Measurements from ENCODE around the gene LDHA. TPM values are rescaled to one million over a fixed set of nuclear protein-coding genes. Genes with fewer than 3 reads are reported as not detected.
A peak's percentile ranks its signal among the peaks of the same experiment; 100 is the strongest.
"Not testable (repeated sequence)": the region's sequence is repeated elsewhere in the genome, so short reads cannot be mapped to it uniquely, and the experiment has no call there.

LDHA gene
- total RNA-seq, 2 experiments from 2014 or later, result 2,310 to 2,803 TPM

- Mint-ChIP-seq H3K36me3 (ENCODE audit: low read depth) (peaks cover 57% of the 10 kb centered on the region), H3K4me3 (peak overlapping the region; percentile 97), H3K27ac (peak overlapping the region; percentile 99), H3K27me3 (no peaks in the 10 kb centered on the region), H3K4me1 (peaks cover 61% of the 10 kb centered on the region), H3K9me3 (ENCODE audit: low read depth) (no peaks in the 10 kb centered on the region)
- intact Hi-C loops (cut with DNase I, micrococcal nuclease), result loop anchor here (1.0 to 10.0 kb wide), 9 partner anchors 11 to 1656 kb away; partner anchors contain the start of genes C11orf58 (in 1 of the 2), E2F8 (in 1 of the 2), GTF2H1 (in 1 of the 2) and HPS5 (in 1 of the 2)
- CTCF ChIA-PET, result interaction anchor here (0.6 to 3.5 kb wide), 6 partner anchors 12 to 328 kb away, joined by 3 to 32 read pairs (median 4); partner anchors contain the start of genes GTF2H1 and HPS5
- DNase-seq (peak; percentile 33), ATAC-seq (no peak)
- POLR2A ChIA-PET, result interaction anchor here (0.6 to 5.2 kb wide), 16 partner anchors 9 to 1318 kb away, joined by 3 to 103 read pairs (median 4); partner anchors contain the start of genes GTF2H1, HPS5, RPS13 and SPTY2D1
Observed at GRCh38 chr11:18394928-18395734, 768 bp downstream of the LDHA start.

- POLR2A ChIA-PET, result interaction anchor here (0.6 to 5.2 kb wide), 14 partner anchors 8 to 1317 kb away, joined by 3 to 103 read pairs (median 4); partner anchors contain the start of genes GTF2H1, HPS5 and TSG101
- intact Hi-C loops (cut with DNase I, micrococcal nuclease), result loop anchor here (1.0 to 10.0 kb wide), 5 partner anchors 10 to 1657 kb away; partner anchors contain the start of genes C11orf58 (in 1 of the 2), GTF2H1 (in 1 of the 2), HPS5 (in 1 of the 2) and SAA2 (in 1 of the 2)
- peak overlapping the region; percentile 99 for H3K27ac Mint-ChIP-seq
- H3K4me1 Mint-ChIP-seq, result peaks cover 65% of the 10 kb centered on the region
- DNase-seq (peak; percentile 96), ATAC-seq (peak; percentile 65)
- peaks cover 64% of the 10 kb centered on the region for H3K36me3 Mint-ChIP-seq (ENCODE audit: low read depth)
- no peaks in the 10 kb centered on the region for H3K9me3 Mint-ChIP-seq (ENCODE audit: low read depth)
- CTCF ChIA-PET, result interaction anchor here (0.6 to 3.5 kb wide), 7 partner anchors 12 to 327 kb away, joined by 3 to 32 read pairs (median 3); partner anchors contain the start of genes GTF2H1 and HPS5
- no peaks in the 10 kb centered on the region for H3K27me3 Mint-ChIP-seq
- H3K4me3 Mint-ChIP-seq, result peak overlapping the region; percentile 97
Observed at GRCh38 chr11:18395735-18396504, 1.6 kb downstream of the LDHA start.

- Mint-ChIP-seq H3K4me3 (peak overlapping the region; percentile 59), H3K9me3 (ENCODE audit: low read depth) (no peaks in the 10 kb centered on the region), H3K27me3 (no peaks in the 10 kb centered on the region), H3K27ac (peak overlapping the region; percentile 79), H3K4me1 (peaks cover 52% of the 10 kb centered on the region), H3K36me3 (ENCODE audit: low read depth) (peaks cover 80% of the 10 kb centered on the region)
- intact Hi-C loops (cut with DNase I, micrococcal nuclease), result loop anchor here (2.0 to 10.0 kb wide), 2 partner anchors 129 to 153 kb away; partner anchors contain the start of genes SAA2 (in 1 of the 2) and TSG101 (in 1 of the 2)
- ChIA-PET POLR2A (interaction anchor here (0.7 to 1.6 kb wide), 4 partner anchors 14 to 1562 kb away, joined by 3 to 8 read pairs (median 6); no protein-coding TSS in a partner anchor), CTCF (interaction anchor here (0.6 to 1.3 kb wide), 3 partner anchors 10 to 18 kb away, joined by 3 read pairs; no protein-coding TSS in a partner anchor)
- DNase-seq (no peak), ATAC-seq (no peak)
Observed at GRCh38 chr11:18397921-18398320, 3.6 kb downstream of the LDHA start.

GRCh38 chr11:18401077-18401476 lies 6.7 kb downstream of the LDHA start:
- ATAC-seq; H3K4me3 Mint-ChIP-seq; H3K27me3 Mint-ChIP-seq; DNase-seq; intact Hi-C loops (cut with DNase I, micrococcal nuclease); H3K9me3 Mint-ChIP-seq (ENCODE audit: low read depth); H3K27ac Mint-ChIP-seq: not testable (repeated sequence)
- H3K4me1 Mint-ChIP-seq, result peaks cover 43% of the 10 kb centered on the region
- CTCF ChIA-PET, result interaction anchor here (2.2 kb wide), 1 partner anchor 17 kb away, joined by 7 read pairs; no protein-coding TSS in a partner anchor
- POLR2A ChIA-PET, result interaction anchor here (0.7 to 1.2 kb wide), 2 partner anchors 49 to 86 kb away, joined by 3 to 6 read pairs; no protein-coding TSS in a partner anchor
- H3K36me3 Mint-ChIP-seq (ENCODE audit: low read depth), result peaks cover 83% of the 10 kb centered on the region

- H3K36me3 Mint-ChIP-seq (ENCODE audit: low read depth), result peaks cover 70% of the 10 kb centered on the region
- no peaks in the 10 kb centered on the region for H3K9me3 Mint-ChIP-seq (ENCODE audit: low read depth)
- no peaks in the 10 kb centered on the region for H3K27me3 Mint-ChIP-seq
- H3K27ac Mint-ChIP-seq, result no peak overlapping the region
- H3K4me3 Mint-ChIP-seq, result no peak overlapping the region
- H3K4me1 Mint-ChIP-seq, result peaks cover 22% of the 10 kb centered on the region
- POLR2A ChIA-PET, result interaction anchor here (0.8 kb wide), 1 partner anchor 8 kb away, joined by 3 read pairs; no protein-coding TSS in a partner anchor
- CTCF ChIA-PET, result no interaction called here
- ATAC-seq, result no peak
- intact Hi-C loops (cut with DNase I, micrococcal nuclease), result no loop called here
- DNase-seq, result no peak
Observed at GRCh38 chr11:18404062-18404461, 9.7 kb downstream of the LDHA start.

GRCh38 chr11:18407400-18407799 lies 13.0 kb downstream of the LDHA start:
- H3K9me3 Mint-ChIP-seq (ENCODE audit: low read depth); intact Hi-C loops (cut with DNase I, micrococcal nuclease); ATAC-seq; DNase-seq; H3K4me3 Mint-ChIP-seq; H3K27ac Mint-ChIP-seq; H3K27me3 Mint-ChIP-seq: not testable (repeated sequence)
- ChIA-PET POLR2A (interaction anchor here (0.6 kb wide), 1 partner anchor 326 kb away, joined by 4 read pairs; no protein-coding TSS in a partner anchor), CTCF (interaction anchor here (1.2 kb wide), 1 partner anchor 23 kb away, joined by 3 read pairs; no protein-coding TSS in a partner anchor)
- H3K4me1 Mint-ChIP-seq, result peaks cover 14% of the 10 kb centered on the region
- H3K36me3 Mint-ChIP-seq (ENCODE audit: low read depth), result peaks cover 46% of the 10 kb centered on the region

- Mint-ChIP-seq H3K4me1 (peaks cover 12% of the 10 kb centered on the region), H3K9me3 (ENCODE audit: low read depth) (no peaks in the 10 kb centered on the region), H3K27me3 (no peaks in the 10 kb centered on the region), H3K27ac (no peak overlapping the region), H3K36me3 (ENCODE audit: low read depth) (peaks cover 33% of the 10 kb centered on the region), H3K4me3 (no peak overlapping the region)
- ATAC-seq (peak; percentile 42), DNase-seq (peak; percentile 35)
- ChIA-PET POLR2A (interaction anchor here (1.0 to 1.3 kb wide), 3 partner anchors 13 to 25 kb away, joined by 4 to 8 read pairs (median 4); partner anchors contain the start of gene LDHA), CTCF (interaction anchor here (1.2 kb wide), 1 partner anchor 11 kb away, joined by 3 read pairs; no protein-coding TSS in a partner anchor)
- intact Hi-C loops (cut with DNase I, micrococcal nuclease), result no loop called here
Observed at GRCh38 chr11:18408558-18409291, 14.4 kb downstream of the LDHA start.

- H3K4me3 Mint-ChIP-seq, result no peak overlapping the region
- intact Hi-C loops (cut with DNase I, micrococcal nuclease), result no loop called here
- ATAC-seq (no peak), DNase-seq (no peak)
- peaks cover 15% of the 10 kb centered on the region for H3K4me1 Mint-ChIP-seq
- H3K36me3 Mint-ChIP-seq (ENCODE audit: low read depth), result no peaks in the 10 kb centered on the region
- no peak overlapping the region for H3K27ac Mint-ChIP-seq
- ChIA-PET POLR2A (no interaction called here), CTCF (interaction anchor here (0.8 to 1.1 kb wide), 2 partner anchors 18 to 173 kb away, joined by 3 read pairs; no protein-coding TSS in a partner anchor)
- no peaks in the 10 kb centered on the region for H3K27me3 Mint-ChIP-seq
- no peaks in the 10 kb centered on the region for H3K9me3 Mint-ChIP-seq (ENCODE audit: low read depth)
Observed at GRCh38 chr11:18416459-18416858, 22.1 kb downstream of the LDHA start.

GRCh38 chr11:18419040-18419439 lies 24.7 kb downstream of the LDHA start:
- no peaks in the 10 kb centered on the region for H3K27me3 Mint-ChIP-seq
- H3K9me3 Mint-ChIP-seq (ENCODE audit: low read depth), result no peaks in the 10 kb centered on the region
- H3K4me3 Mint-ChIP-seq, result no peak overlapping the region
- peaks cover 8% of the 10 kb centered on the region for H3K4me1 Mint-ChIP-seq
- ChIA-PET POLR2A (no interaction called here), CTCF (interaction anchor here (0.7 to 1.1 kb wide), 3 partner anchors 20 to 364 kb away, joined by 3 to 4 read pairs (median 3); no protein-coding TSS in a partner anchor)
- H3K27ac Mint-ChIP-seq, result no peak overlapping the region
- DNase-seq, result no peak
- no peaks in the 10 kb centered on the region for H3K36me3 Mint-ChIP-seq (ENCODE audit: low read depth)
- ATAC-seq, result no peak
- intact Hi-C loops (cut with DNase I, micrococcal nuclease), result no loop called here

GRCh38 chr11:18420067-18420466 lies 25.7 kb downstream of the LDHA start:
- Mint-ChIP-seq H3K4me1 (peaks cover 8% of the 10 kb centered on the region), H3K36me3 (ENCODE audit: low read depth) (no peaks in the 10 kb centered on the region), H3K9me3 (ENCODE audit: low read depth) (no peaks in the 10 kb centered on the region), H3K27ac (no peak overlapping the region), H3K4me3 (no peak overlapping the region), H3K27me3 (no peaks in the 10 kb centered on the region)
- POLR2A ChIA-PET, result no interaction called here
- CTCF ChIA-PET, result interaction anchor here (1.5 kb wide), 1 partner anchor 10 kb away, joined by 3 read pairs; no protein-coding TSS in a partner anchor
- ATAC-seq, result no peak
- intact Hi-C loops (cut with DNase I, micrococcal nuclease), result no loop called here
- DNase-seq, result no peak
